Lower leg skin (tissue), 4 donors: ENCODE results near the gene TRAM2. TPM values are rescaled to one million over a fixed set of nuclear protein-coding genes. Genes with fewer than 3 reads are reported as not detected.

Experiments used
- DNase-seq, 2 donors: peaks; one replicate each; pipeline ENCODE4 v3.0.0-alpha.2; 2019; ENCODE audit warnings: low spot score in 2 of 2
- H3K4me3 ChIP-seq: fragments of 200-600 bp; sonication (generic); 2 replicates; pipeline ENCODE4 v1.5.1; 2017; ENCODE audit warnings: mild to moderate bottlenecking, low read depth; ENCODE audit not compliant: poor library complexity, severe bottlenecking
- POLR2A ChIP-seq, 2 donors: fragments of 450-650 bp; IDR thresholded peaks; one replicate each; pipeline ENCODE4 v1.6.1; 2016 to 2017; ENCODE audit warnings: antibody characterized with exemption in 2 of 2, mild to moderate bottlenecking in 1 of 2, moderate library complexity in 1 of 2
- WGBS, 2 donors: methylation state at CpG; one replicate each; pipeline ENCODE4 v1.1.5; 2018; 5-methylcytosine and 5-hydroxymethylcytosine counted together
- intact Hi-C: fragments of 100-400 bp; cut with DNase I; formaldehyde crosslinking; loops from one replicate; pipeline ENCODE4 v1.15.0; 2023; ENCODE audit warnings: low total_unique reads
- total RNA-seq, 4 donors: library from RNA; depleted of rRNA; stranded (reverse); fragments of >200 nt; gene quantifications; one replicate each; pipeline ENCODE4 v1.1.0, GENCODE V29; 2016
- TF ChIP-seq, protein P1 (sequence below), 3 donors: fragments of 450-650 bp; IDR thresholded peaks; one replicate each; pipeline ENCODE4 v1.5.1; 2016; ENCODE audit warnings: antibody characterized with exemption in 3 of 3, mild to moderate bottlenecking in 3 of 3, moderate library complexity in 2 of 3

The TRAM2 gene
- total RNA-seq, 4 donors from 2014 or later, result 3.7 to 11.5 (median 7.0) TPM

- H3K4me3 ChIP-seq, result no peak overlapping the region
- WGBS, 2 donors, result 91 to 92% methylated on average over 2 of the region's 2 CpGs
- DNase-seq, result no peak
- TF ChIP-seq, protein P1, sequence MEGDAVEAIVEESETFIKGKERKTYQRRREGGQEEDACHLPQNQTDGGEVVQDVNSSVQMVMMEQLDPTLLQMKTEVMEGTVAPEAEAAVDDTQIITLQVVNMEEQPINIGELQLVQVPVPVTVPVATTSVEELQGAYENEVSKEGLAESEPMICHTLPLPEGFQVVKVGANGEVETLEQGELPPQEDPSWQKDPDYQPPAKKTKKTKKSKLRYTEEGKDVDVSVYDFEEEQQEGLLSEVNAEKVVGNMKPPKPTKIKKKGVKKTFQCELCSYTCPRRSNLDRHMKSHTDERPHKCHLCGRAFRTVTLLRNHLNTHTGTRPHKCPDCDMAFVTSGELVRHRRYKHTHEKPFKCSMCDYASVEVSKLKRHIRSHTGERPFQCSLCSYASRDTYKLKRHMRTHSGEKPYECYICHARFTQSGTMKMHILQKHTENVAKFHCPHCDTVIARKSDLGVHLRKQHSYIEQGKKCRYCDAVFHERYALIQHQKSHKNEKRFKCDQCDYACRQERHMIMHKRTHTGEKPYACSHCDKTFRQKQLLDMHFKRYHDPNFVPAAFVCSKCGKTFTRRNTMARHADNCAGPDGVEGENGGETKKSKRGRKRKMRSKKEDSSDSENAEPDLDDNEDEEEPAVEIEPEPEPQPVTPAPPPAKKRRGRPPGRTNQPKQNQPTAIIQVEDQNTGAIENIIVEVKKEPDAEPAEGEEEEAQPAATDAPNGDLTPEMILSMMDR (IDR thresholded peaks at IDR 0.05), result no peak
- no peak for TF ChIP-seq POLR2A (IDR thresholded peaks at IDR 0.05)
- intact Hi-C loops, result no loop called here
Measured at GRCh38 chr6:52496631-52497030, 80.2 kb downstream of the TRAM2 start.

DNA sequence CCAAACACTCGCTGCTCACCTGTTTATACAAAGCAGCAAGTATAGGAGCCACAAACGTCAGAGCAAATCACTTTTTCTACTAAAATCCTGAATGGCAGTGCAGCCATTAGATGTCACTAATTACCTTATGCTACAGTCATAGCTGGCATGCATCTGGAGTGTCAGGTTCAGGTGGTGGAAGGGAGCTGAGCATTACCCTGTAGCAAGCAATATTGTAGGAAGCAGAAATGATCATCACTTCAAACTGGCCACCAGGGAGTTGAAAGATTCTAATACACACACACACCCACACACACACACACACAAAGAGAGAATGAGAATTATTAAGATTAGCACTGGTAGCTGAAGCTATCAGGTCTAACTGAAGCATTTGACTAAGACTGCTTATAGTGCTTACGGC is 80.9 kb downstream of the TRAM2 start:
- no peak for DNase-seq
- 76 to 80% methylated on average over 3 of the region's 3 CpGs for WGBS, 2 donors
- TF ChIP-seq, protein P1 (IDR thresholded peaks at IDR 0.05), result no peak
- intact Hi-C loops, result no loop called here
- H3K4me3 ChIP-seq, result no peak overlapping the region

- DNase-seq, result no peak
- H3K4me3 ChIP-seq, result no peak overlapping the region
- intact Hi-C loops, result no loop called here
- TF ChIP-seq, protein P1 (IDR thresholded peaks at IDR 0.05), result no peak
- TF ChIP-seq POLR2A (IDR thresholded peaks at IDR 0.05), result no peak
- WGBS, 2 donors, result 96% methylated on average over 7 of the region's 7 CpGs
Measured at GRCh38 chr6:52494298-52495072, 82.4 kb downstream of the TRAM2 start.

DNA sequence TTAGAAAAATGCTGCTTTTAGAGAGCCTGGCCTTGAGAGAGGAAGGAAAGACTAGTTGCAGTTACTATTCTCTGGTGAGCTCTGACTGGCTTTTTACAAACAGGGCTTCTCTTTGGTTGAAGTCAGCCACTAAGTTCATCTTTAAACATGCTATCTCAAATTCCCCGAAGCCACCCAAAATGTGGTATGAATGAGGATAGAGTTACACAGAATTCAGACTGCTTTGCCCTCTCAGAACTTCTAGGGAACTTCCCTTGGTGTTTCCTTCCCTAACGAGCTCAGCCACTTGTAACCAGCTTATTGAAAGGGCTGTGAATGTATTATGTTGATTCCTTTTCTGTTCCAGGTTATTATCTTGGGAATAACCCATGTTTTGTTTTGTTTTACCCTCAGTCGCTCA is 83.2 kb downstream of the TRAM2 start:
- no peak for DNase-seq
- intact Hi-C loops, result no loop called here
- no peak overlapping the region for H3K4me3 ChIP-seq
- TF ChIP-seq, protein P1 (IDR thresholded peaks at IDR 0.05), result no peak
- no peak for TF ChIP-seq POLR2A (IDR thresholded peaks at IDR 0.05)
- 64 to 66% methylated on average over 3 of the region's 3 CpGs for WGBS, 2 donors

DNA sequence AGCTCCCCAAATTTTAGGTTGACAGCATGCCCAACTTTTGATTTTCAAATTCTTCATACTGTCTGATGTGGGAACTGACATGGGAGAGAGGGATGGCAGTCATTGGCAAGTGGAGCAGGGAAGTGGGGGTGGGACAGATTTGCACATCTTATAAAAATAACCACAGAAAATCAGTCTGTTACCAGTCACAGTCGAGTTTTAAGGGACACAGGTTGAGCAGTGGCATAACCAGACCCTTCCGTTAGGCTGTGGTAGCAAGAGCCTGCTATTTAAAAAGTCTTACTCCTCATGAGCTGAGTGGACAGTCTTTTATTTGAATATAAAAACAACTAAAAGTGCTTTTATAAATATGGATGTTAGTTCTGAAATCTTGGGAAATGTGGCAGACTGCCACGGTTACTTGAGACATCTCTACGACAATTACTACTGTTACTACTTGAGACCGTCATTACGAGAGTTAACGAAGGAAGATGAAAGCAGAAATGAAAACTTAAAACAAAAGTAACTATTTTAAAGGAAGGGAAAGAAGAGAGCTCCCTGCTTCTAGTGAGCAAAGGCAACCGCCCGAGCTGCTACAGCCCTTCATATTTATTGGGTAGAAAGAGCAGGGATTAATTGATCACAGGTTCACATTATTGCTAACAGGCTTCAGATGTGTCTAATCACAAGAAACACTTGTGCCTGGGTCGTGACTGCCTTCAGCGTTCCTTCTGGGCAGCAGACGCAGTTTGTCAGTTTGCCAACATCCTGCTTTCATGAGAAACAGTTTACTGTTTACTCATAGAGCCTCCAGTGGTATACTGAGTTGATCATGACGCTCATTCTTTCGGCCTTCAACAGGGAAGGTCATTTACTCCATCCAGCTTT is 85.4 kb downstream of the TRAM2 start:
- WGBS, 2 donors, result 57 to 72% methylated on average over 14 of the region's 14 CpGs
- no peak for TF ChIP-seq POLR2A (IDR thresholded peaks at IDR 0.05)
- TF ChIP-seq, protein P1 (IDR thresholded peaks at IDR 0.05), result no peak
- intact Hi-C loops, result no loop called here
- H3K4me3 ChIP-seq, result no peak overlapping the region
- DNase-seq, result no peak
